ENCODE results near the gene SEMA3A.

SEMA3A gene

DNA sequence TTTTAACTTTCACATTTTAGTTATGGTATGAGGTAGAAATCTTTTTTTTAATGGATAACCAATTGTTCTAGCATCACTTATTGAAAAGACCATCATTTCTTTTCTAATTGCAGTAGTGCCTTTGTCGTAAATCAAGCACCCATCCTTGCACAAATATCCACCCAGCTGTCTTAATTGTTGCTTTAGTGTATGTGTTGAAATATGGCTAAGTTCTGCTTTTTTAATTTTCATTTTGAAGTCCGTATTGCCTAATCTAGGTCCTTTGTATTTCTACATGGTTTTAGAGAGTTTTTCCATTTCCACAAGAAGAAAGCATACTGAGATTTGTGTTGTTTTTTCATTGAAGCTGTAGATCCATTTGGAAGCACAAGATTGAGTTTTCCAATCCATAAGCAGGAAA is 286.1 kb downstream of the SEMA3A start:
- DNase-seq, result no peak

Data from NCI-H524 (cell line).